ENCODE measurements around the gene CBL. TPM values are rescaled to one million over a fixed set of nuclear protein-coding genes. Genes with fewer than 3 reads are reported as not detected.
"Not testable (repeated sequence)": the region's sequence is repeated elsewhere in the genome, so short reads cannot be mapped to it uniquely, and the experiment has no call there.

The CBL gene
- 10 to 100 TPM; 29.3 to 33.2 TPM for total RNA-seq

- Mint-ChIP-seq H3K4me3 (peak within 1 kb of the TSS; percentile 98), H3K27me3 (no peaks in the 10 kb centered on the region), H3K36me3 (ENCODE audit: low read depth) (peaks cover 7% of the 10 kb centered on the region), H3K4me1 (peaks cover 27% of the 10 kb centered on the region), H3K27ac (peak within 1 kb of the TSS; percentile 94), H3K9me3 (ENCODE audit: low read depth) (no peaks in the 10 kb centered on the region)
- CTCF ChIA-PET, result interaction anchor here (0.5 to 3.9 kb wide), 31 partner anchors 8 to 548 kb away, joined by 3 to 30 read pairs (median 4); partner anchors contain the start of genes DPAGT1, HINFP and VPS11
- intact Hi-C loops (cut with DNase I, micrococcal nuclease), result loop anchor here (1.0 to 5.0 kb wide), 18 partner anchors 12 to 415 kb away; partner anchors contain the start of genes HINFP (in 2 of the 2), C2CD2L (in 1 of the 2), DDX6 (in 1 of the 2) and HYOU1 (in 1 of the 2)
- DNase-seq (peak; percentile 99), ATAC-seq (peak; percentile 85)
- POLR2A ChIA-PET, result interaction anchor here (1.7 kb wide), 1 partner anchor 121 kb away, joined by 8 read pairs; the partner anchor contains the start of gene HMBS
Measured at GRCh38 chr11:119205574-119206510, at the start of gene CBL. TSS of gene CBL (plus strand) at chr11:119206339. CDS start at chr11:119206418, 79 bp downstream.

DNA sequence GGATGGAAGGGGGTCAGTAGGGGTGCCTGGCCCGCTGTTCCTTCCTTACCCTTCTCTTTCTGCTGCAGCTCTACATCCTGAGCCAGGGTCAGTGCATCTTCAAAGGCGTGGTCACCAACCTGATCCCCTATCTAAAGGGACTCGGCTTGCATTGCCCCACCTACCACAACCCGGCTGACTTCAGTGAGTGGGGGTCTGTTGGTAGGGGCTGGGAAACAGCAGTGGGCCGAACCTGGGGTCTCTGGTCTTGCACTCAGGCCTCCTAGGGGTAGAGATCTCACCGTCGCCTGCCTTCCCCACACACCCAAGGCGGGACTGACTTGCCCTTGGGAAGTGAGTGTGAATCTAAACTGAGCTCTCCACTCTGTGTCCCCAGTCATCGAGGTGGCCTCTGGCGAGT, 49.6 kb upstream of the CBL start:
- DNase-seq (no peak), ATAC-seq (no peak)
- CTCF ChIA-PET, result interaction anchor here (1.0 to 1.7 kb wide), 2 partner anchors 13 to 128 kb away, joined by 4 to 6 read pairs; no protein-coding TSS in a partner anchor
- Mint-ChIP-seq H3K4me3 (no peak overlapping the region), H3K27me3 (no peaks in the 10 kb centered on the region), H3K27ac (no peak overlapping the region), H3K9me3 (ENCODE audit: low read depth) (no peaks in the 10 kb centered on the region), H3K36me3 (ENCODE audit: low read depth) (no peaks in the 10 kb centered on the region), H3K4me1 (no peaks in the 10 kb centered on the region)
- POLR2A ChIA-PET, result no interaction called here
- intact Hi-C loops (cut with DNase I, micrococcal nuclease), result no loop called here

- ChIA-PET CTCF (interaction anchor here (1.7 kb wide), 1 partner anchor 12 kb away, joined by 6 read pairs; no protein-coding TSS in a partner anchor), POLR2A (no interaction called here)
- no peaks in the 10 kb centered on the region for H3K9me3 Mint-ChIP-seq (ENCODE audit: low read depth)
- no peaks in the 10 kb centered on the region for H3K27me3 Mint-ChIP-seq
- intact Hi-C loops (cut with DNase I, micrococcal nuclease), result no loop called here
- H3K36me3 Mint-ChIP-seq (ENCODE audit: low read depth), result no peaks in the 10 kb centered on the region
- H3K4me1 Mint-ChIP-seq, result no peaks in the 10 kb centered on the region
- H3K27ac Mint-ChIP-seq, result no peak overlapping the region
- ATAC-seq (no peak), DNase-seq (no peak)
- no peak overlapping the region for H3K4me3 Mint-ChIP-seq
Measured at GRCh38 chr11:119157063-119157462, 49.1 kb upstream of the CBL start.

GRCh38 chr11:119158467-119158866, 47.7 kb upstream of the CBL start:
- Mint-ChIP-seq H3K4me3 (no peak overlapping the region), H3K27ac (no peak overlapping the region), H3K36me3 (ENCODE audit: low read depth) (no peaks in the 10 kb centered on the region), H3K27me3 (no peaks in the 10 kb centered on the region), H3K9me3 (ENCODE audit: low read depth) (no peaks in the 10 kb centered on the region), H3K4me1 (no peaks in the 10 kb centered on the region)
- intact Hi-C loops (cut with DNase I, micrococcal nuclease), result no loop called here
- ATAC-seq (no peak), DNase-seq (no peak)
- CTCF ChIA-PET, result interaction anchor here (0.6 kb wide), 1 partner anchor 91 kb away, joined by 3 read pairs; the partner anchor contains the start of gene VPS11
- POLR2A ChIA-PET, result no interaction called here

- Mint-ChIP-seq H3K27ac (no peak overlapping the region), H3K4me3 (no peak overlapping the region), H3K27me3 (no peaks in the 10 kb centered on the region), H3K9me3 (ENCODE audit: low read depth) (no peaks in the 10 kb centered on the region), H3K4me1 (no peaks in the 10 kb centered on the region), H3K36me3 (ENCODE audit: low read depth) (no peaks in the 10 kb centered on the region)
- DNase-seq (no peak), ATAC-seq (no peak)
- POLR2A ChIA-PET, result no interaction called here
- intact Hi-C loops (cut with DNase I, micrococcal nuclease), result no loop called here
- CTCF ChIA-PET, result interaction anchor here (1.6 kb wide), 1 partner anchor 9 kb away, joined by 7 read pairs; no protein-coding TSS in a partner anchor
Measured at GRCh38 chr11:119160151-119160550, 46.0 kb upstream of the CBL start.

GRCh38 chr11:119161871-119162270, 44.3 kb upstream of the CBL start:
- ChIA-PET CTCF (no interaction called here), POLR2A (no interaction called here)
- intact Hi-C loops (cut with DNase I, micrococcal nuclease), result no loop called here
- no peak for DNase-seq
- Mint-ChIP-seq H3K9me3 (ENCODE audit: low read depth) (no peaks in the 10 kb centered on the region), H3K27me3 (no peaks in the 10 kb centered on the region), H3K36me3 (ENCODE audit: low read depth) (no peaks in the 10 kb centered on the region), H3K4me1 (no peaks in the 10 kb centered on the region), H3K4me3 (no peak overlapping the region), H3K27ac (no peak overlapping the region)
- ATAC-seq, result no peak

DNA sequence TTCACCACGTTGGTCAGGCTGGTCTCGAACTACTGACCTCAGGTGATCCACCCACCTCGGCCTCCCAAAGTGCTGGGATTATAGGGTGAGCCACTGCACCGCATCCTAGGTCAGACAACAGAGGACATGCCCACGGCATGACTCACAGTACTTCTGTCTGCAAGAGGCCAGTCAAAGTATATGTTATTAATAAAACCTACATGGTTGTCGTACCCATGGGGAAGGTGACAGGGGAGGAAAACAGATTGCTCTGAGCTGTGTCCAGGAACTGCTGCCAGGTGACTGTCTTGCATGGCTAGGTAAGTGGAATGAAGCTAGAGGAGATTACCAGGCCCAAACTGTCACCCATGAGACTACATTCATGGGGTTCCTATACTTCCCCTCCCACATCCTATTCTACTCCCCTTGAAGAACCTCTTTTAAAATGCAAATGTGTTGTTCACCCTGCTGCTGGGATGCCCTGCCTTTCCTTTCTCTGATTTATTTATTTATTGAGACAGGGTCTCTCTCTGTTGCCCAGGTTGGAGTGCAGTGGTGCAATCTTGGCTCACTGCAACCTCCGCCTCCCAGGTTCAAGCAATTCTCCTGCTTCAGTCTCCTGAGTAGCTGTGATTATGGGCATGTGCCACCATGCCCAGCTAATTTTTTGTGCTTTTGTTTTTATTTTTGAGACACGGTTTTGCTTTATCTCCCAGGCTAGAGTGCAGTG, 39.6 kb upstream of the CBL start:
- Mint-ChIP-seq H3K27me3 (no peaks in the 10 kb centered on the region), H3K9me3 (ENCODE audit: low read depth) (no peaks in the 10 kb centered on the region), H3K4me3 (no peak overlapping the region), H3K36me3 (ENCODE audit: low read depth) (no peaks in the 10 kb centered on the region), H3K27ac (no peak overlapping the region), H3K4me1 (peaks cover 11% of the 10 kb centered on the region)
- DNase-seq (no peak), ATAC-seq (no peak)
- ChIA-PET CTCF (interaction anchor here (0.6 to 1.5 kb wide), 6 partner anchors 13 to 170 kb away, joined by 3 to 5 read pairs (median 3); no protein-coding TSS in a partner anchor), POLR2A (no interaction called here)
- intact Hi-C loops (cut with DNase I, micrococcal nuclease), result loop anchor here in 1 of 2 experiments (5.0 kb wide), 1 partner anchor 44 kb away; the partner anchor contains the start of gene HINFP

GRCh38 chr11:119167077-119167458, 39.1 kb upstream of the CBL start:
- CTCF ChIA-PET, result interaction anchor here (0.6 to 1.5 kb wide), 6 partner anchors 14 to 170 kb away, joined by 3 to 5 read pairs (median 3); no protein-coding TSS in a partner anchor
- POLR2A ChIA-PET; H3K4me3 Mint-ChIP-seq; H3K27me3 Mint-ChIP-seq; ATAC-seq; DNase-seq; H3K36me3 Mint-ChIP-seq (ENCODE audit: low read depth); H3K9me3 Mint-ChIP-seq (ENCODE audit: low read depth); H3K27ac Mint-ChIP-seq: not testable (repeated sequence)
- intact Hi-C loops (cut with DNase I, micrococcal nuclease), result loop anchor here in 1 of 2 experiments (5.0 kb wide), 1 partner anchor 45 kb away; the partner anchor contains the start of gene HINFP
- peaks cover 11% of the 10 kb centered on the region for H3K4me1 Mint-ChIP-seq

GRCh38 chr11:119167933-119168332, 38.2 kb upstream of the CBL start:
- DNase-seq, result peak; percentile 37
- POLR2A ChIA-PET, result no interaction called here
- intact Hi-C loops (cut with DNase I, micrococcal nuclease), result loop anchor here (1.0 to 5.0 kb wide), 7 partner anchors 29 to 155 kb away; partner anchors contain the start of gene HINFP (in 2 of the 2)
- no peak overlapping the region for H3K27ac Mint-ChIP-seq
- CTCF ChIA-PET, result interaction anchor here (1.4 to 1.5 kb wide), 2 partner anchors 15 to 28 kb away, joined by 3 to 5 read pairs; no protein-coding TSS in a partner anchor
- H3K27me3 Mint-ChIP-seq, result no peaks in the 10 kb centered on the region
- no peaks in the 10 kb centered on the region for H3K9me3 Mint-ChIP-seq (ENCODE audit: low read depth)
- no peak for ATAC-seq
- peaks cover 11% of the 10 kb centered on the region for H3K4me1 Mint-ChIP-seq
- H3K4me3 Mint-ChIP-seq, result peak overlapping the region; percentile 88
- H3K36me3 Mint-ChIP-seq (ENCODE audit: low read depth), result no peaks in the 10 kb centered on the region

GRCh38 chr11:119168471-119169281, 37.5 kb upstream of the CBL start, which contains the start of gene NLRX1:
TSS of gene NLRX1 (plus strand) at chr11:119168725. CDS start at chr11:119171404, 2,679 bp downstream.
- peak; percentile 94 for ATAC-seq

More at GRCh38 chr11:119168471-119169281, 37.5 kb upstream of the CBL start, which contains the start of gene NLRX1:
- H3K4me1 Mint-ChIP-seq, result peaks cover 11% of the 10 kb centered on the region
- peak within 1 kb of the TSS; percentile 88 for H3K4me3 Mint-ChIP-seq
- DNase-seq, result peak; percentile 93
- ChIA-PET POLR2A (interaction anchor here (0.6 to 1.3 kb wide), 7 partner anchors 14 to 376 kb away, joined by 3 to 8 read pairs (median 3); partner anchors contain the start of genes C2CD2L, DPAGT1, HMBS and NHERF4), CTCF (interaction anchor here (0.6 to 2.9 kb wide), 25 partner anchors 9 to 1022 kb away, joined by 3 to 24 read pairs (median 3); partner anchors contain the start of genes C2CD2L, NHERF4, USP2 and VPS11)
- H3K9me3 Mint-ChIP-seq (ENCODE audit: low read depth), result no peaks in the 10 kb centered on the region
- H3K27me3 Mint-ChIP-seq, result no peaks in the 10 kb centered on the region
- no peaks in the 10 kb centered on the region for H3K36me3 Mint-ChIP-seq (ENCODE audit: low read depth)
- H3K27ac Mint-ChIP-seq, result peak within 1 kb of the TSS; percentile 90
- intact Hi-C loops (cut with DNase I, micrococcal nuclease), result loop anchor here (1.0 to 5.0 kb wide), 8 partner anchors 28 to 155 kb away; partner anchors contain the start of gene HINFP (in 2 of the 2)
